Measurements from ENCODE around the gene C2orf72.

DNA sequence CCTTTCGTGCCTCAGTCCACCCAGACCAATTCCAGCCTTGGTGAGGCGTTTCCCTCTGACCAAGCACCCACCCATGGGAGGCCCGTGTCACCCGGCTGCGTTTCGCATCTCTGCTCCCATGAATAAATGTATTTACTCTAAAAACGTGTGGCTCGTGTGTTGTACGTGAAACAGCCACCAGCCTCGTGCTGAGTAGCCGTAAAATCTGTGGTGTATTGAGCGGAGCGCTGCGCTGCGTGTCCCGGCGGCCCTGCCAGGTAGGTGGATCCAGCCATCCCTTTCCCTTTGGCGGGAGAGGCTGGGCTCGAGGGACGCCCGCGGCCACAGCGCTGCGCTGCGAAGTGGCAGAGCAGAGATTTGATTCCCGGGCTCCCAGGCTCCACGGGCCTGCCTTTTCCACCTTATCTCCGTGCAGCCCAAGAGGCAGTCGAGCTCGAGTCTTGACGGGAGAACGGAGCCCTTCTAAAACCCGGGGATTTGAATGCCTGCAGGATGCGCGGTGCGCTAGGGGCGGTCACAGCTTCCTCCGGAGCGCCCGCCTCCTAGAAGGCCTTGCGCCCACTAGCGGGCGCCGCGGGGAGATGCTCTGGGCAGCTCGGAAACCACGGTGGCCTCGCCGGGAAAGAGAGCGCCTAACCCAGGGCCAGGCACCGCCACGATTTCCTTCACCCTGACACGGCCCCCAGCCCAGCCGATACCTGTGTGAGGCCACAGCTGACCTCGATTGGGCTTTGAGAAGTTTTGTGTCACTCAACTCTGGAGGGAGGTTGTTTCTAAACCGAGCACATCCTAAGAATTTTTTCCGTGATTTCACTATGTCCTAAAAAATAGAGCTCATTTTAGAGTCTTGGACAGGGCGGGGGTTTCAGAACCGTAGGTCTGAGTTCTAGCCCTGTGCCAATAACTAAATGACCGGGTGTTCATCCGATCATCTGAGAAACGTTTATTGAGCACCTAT is 15.4 kb downstream of the C2orf72 start:
- TF ChIP-seq, protein P1, sequence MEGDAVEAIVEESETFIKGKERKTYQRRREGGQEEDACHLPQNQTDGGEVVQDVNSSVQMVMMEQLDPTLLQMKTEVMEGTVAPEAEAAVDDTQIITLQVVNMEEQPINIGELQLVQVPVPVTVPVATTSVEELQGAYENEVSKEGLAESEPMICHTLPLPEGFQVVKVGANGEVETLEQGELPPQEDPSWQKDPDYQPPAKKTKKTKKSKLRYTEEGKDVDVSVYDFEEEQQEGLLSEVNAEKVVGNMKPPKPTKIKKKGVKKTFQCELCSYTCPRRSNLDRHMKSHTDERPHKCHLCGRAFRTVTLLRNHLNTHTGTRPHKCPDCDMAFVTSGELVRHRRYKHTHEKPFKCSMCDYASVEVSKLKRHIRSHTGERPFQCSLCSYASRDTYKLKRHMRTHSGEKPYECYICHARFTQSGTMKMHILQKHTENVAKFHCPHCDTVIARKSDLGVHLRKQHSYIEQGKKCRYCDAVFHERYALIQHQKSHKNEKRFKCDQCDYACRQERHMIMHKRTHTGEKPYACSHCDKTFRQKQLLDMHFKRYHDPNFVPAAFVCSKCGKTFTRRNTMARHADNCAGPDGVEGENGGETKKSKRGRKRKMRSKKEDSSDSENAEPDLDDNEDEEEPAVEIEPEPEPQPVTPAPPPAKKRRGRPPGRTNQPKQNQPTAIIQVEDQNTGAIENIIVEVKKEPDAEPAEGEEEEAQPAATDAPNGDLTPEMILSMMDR (conservative IDR thresholded peaks at IDR 0.05; ENCODE audit: low read length) = peak; percentile 83
- TF ChIP-seq EZH2phosphoT487 (IDR thresholded peaks at IDR 0.05; ENCODE audit: borderline replicate concordance) = no peak
